Suprapubic skin (tissue), 3 donors: ENCODE data around the gene MCC.

Experiments used
- POLR2AphosphoS5 ChIP-seq, 3 donors: sonication (generic); formaldehyde crosslinking; IDR thresholded peaks; one replicate each; pipeline ENCODE4 v1.6.1; 2017; ENCODE audit warnings: antibody characterized with exemption in 3 of 3
- TF ChIP-seq, protein P1 (sequence below), 2 donors: fragments of 200-600 bp in 1 of 2; fragments of 450-650 bp in 1 of 2; sonication (generic) in 1 of 2; IDR thresholded peaks; one replicate each; pipeline ENCODE4 v1.5.1; 2016 to 2019; ENCODE audit warnings: antibody characterized with exemption in 2 of 2, mild to moderate bottlenecking in 1 of 2, moderate library complexity in 1 of 2

DNA sequence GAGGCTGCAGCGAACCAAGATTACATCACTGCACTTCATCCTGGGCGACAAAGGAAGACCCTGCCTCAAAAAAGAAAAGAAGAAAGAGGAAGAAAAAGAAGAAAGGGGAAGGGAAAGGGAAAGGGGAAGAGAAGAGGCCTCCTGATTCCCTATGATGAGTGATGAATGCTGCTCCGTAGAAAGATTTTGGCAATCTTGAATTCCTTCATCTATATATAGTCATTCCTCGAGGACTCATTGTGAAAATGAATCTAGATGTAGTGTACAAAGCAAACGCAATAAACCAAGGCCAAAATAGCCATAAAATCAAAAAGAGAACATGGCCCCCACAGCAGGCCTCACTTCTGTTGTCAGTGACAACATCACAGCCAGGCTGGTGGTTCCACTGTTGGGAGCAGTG is 293.7 kb downstream of the MCC start:
- TF ChIP-seq POLR2AphosphoS5 (IDR thresholded peaks at IDR 0.05), result no peak
- TF ChIP-seq, protein P1, sequence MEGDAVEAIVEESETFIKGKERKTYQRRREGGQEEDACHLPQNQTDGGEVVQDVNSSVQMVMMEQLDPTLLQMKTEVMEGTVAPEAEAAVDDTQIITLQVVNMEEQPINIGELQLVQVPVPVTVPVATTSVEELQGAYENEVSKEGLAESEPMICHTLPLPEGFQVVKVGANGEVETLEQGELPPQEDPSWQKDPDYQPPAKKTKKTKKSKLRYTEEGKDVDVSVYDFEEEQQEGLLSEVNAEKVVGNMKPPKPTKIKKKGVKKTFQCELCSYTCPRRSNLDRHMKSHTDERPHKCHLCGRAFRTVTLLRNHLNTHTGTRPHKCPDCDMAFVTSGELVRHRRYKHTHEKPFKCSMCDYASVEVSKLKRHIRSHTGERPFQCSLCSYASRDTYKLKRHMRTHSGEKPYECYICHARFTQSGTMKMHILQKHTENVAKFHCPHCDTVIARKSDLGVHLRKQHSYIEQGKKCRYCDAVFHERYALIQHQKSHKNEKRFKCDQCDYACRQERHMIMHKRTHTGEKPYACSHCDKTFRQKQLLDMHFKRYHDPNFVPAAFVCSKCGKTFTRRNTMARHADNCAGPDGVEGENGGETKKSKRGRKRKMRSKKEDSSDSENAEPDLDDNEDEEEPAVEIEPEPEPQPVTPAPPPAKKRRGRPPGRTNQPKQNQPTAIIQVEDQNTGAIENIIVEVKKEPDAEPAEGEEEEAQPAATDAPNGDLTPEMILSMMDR (IDR thresholded peaks at IDR 0.05), result no peak
